Gastrocnemius medialis (tissue), 4 donors: Measurements from ENCODE around the gene TRIM41. TPM values are rescaled to one million over a fixed set of nuclear protein-coding genes. Genes with fewer than 3 reads are reported as not detected.

Source experiments
- ATAC-seq, 2 donors: fragments of 150-250 bp; one replicate each; pipeline ENCODE4 v1.9.1; 2016
- DNase-seq, 2 donors: peaks; one replicate each; pipeline ENCODE4 v3.0.0-alpha.2; 2019
- H3K27ac ChIP-seq, 4 donors: fragments of 200-600 bp; sonication (generic); 1 replicate in 1 of 4; 2 replicates in 3 of 4; pipeline ENCODE4 v1.5.1; 2016 to 2018; ENCODE audit warnings: mild to moderate bottlenecking in 2 of 4, moderate library complexity in 1 of 4
- H3K27me3 ChIP-seq, 3 donors: fragments of 200-600 bp; sonication (generic) in 2 of 3; 1 replicate in 1 of 3; 2 replicates in 2 of 3; pipeline versions ENCODE4 v1.5.1 to v1.6.0; 2016 to 2019; ENCODE audit warnings: mild to moderate bottlenecking in 1 of 3, moderate library complexity in 1 of 3
- H3K36me3 ChIP-seq, 2 donors: fragments of 200-600 bp; sonication (generic) in 1 of 2; one replicate each; pipeline ENCODE4 v1.5.1; 2017 to 2018
- H3K4me1 ChIP-seq, 2 donors: fragments of 200-600 bp; sonication (generic) in 1 of 2; one replicate each; pipeline ENCODE4 v1.5.1; 2016 to 2017; ENCODE audit warnings: mild to moderate bottlenecking in 2 of 2
- H3K4me3 ChIP-seq, 4 donors: fragments of 200-600 bp; sonication (generic) in 3 of 4; 1 replicate in 1 of 4; 2 replicates in 3 of 4; pipeline ENCODE4 v1.5.1; 2016 to 2019; ENCODE audit warnings: mild to moderate bottlenecking in 2 of 4
- H3K9me3 ChIP-seq, 3 donors: fragments of 200-600 bp; sonication (generic) in 2 of 3; 1 replicate in 1 of 3; 2 replicates in 2 of 3; pipeline ENCODE4 v1.5.1; 2016 to 2019
- POLR2A ChIP-seq, 2 donors: fragments of 450-650 bp; IDR thresholded peaks; one replicate each; pipeline ENCODE4 v1.6.1; 2017; ENCODE audit warnings: antibody characterized with exemption in 2 of 2, mild to moderate bottlenecking in 2 of 2, moderate library complexity in 2 of 2
- in situ Hi-C, 4 donors: fragments of 200-750 bp; cut with MboI; loops; one replicate each; pipeline versions ENCODE4 v1.15.0 to v1.8.0; 2017; ENCODE audit warnings: low sequenced_read_pairs in 4 of 4
- intact Hi-C: fragments of 100-400 bp; cut with DNase I; formaldehyde crosslinking; loops from one replicate; pipeline ENCODE4 v1.15.1; 2023; ENCODE audit warnings: low total_unique reads
- total RNA-seq, 4 donors: library from RNA; depleted of rRNA; stranded (reverse); fragments of >200 nt; gene quantifications; one replicate each; pipeline versions ENCODE4 v1.1.0 to v1.2.3, GENCODE V29; 2016
- TF ChIP-seq, protein P1 (sequence below), 5 experiments: fragments of 450-650 bp in 3 of 5; fragments of 200-600 bp in 2 of 5; sonication (generic) in 2 of 5; IDR thresholded peaks in 4 of 5; conservative IDR thresholded peaks in 1 of 5; 1 replicate in 4 of 5; 2 replicates in 1 of 5; pipeline ENCODE4 v1.5.1; 2016 to 2019; ENCODE audit warnings: antibody characterized with exemption in 5 of 5, mild to moderate bottlenecking in 3 of 5, moderate library complexity in 3 of 5

TRIM41 gene
- total RNA-seq, 4 donors from 2014 or later = 15.6 to 23.5 (median 21.6) TPM

DNA sequence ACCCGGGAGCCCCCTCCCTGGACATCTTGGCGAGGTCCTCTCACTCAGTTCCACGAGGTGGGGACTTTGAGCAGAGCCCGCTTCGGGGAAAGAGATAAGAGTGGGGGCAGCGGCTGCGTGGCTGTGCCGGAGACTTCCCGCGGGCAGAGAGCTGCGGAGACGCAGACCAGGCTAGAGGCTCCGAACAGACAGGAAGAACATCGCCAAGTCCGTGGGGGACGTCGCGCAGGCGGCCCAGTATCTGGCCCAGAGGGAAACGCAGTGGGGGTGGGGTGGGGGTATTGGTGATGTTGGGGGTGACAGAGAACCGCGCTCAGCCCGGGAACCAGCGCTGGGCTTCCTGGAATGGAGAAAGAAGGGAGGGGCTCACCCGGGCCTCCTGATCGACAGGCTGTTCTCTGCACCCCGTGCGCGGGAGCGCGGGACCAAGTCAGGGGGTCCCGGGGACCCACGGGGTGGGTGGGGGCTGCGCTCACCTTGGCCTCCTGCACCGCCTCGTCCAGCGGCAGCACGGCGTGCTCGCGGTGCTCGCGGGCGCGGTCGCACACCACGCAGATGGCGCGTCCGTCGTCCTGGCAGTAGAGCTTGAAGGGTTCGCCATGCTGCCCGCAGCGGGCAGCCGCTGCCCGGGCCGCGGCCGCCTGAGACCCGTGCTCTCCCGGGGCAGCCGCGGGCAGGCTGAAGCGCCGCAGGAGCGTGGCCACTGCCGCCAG is 18.8 kb upstream of the TRIM41 start:
- DNase-seq (peak in 1 of 2 donors; percentile 42), ATAC-seq (peak; percentile 15 to 41)
- Histone ChIP-seq H3K4me1 (peaks cover 26 to 28% of the 10 kb centered on the region in 2 donors), H3K27ac (peak overlapping the region; percentile 95 to 99 (median 97)), H3K9me3 (no peaks in the 10 kb centered on the region), H3K4me3 (peak overlapping the region; percentile 69 to 86 (median 80)), H3K27me3 (no peaks in the 10 kb centered on the region), H3K36me3 (no peaks in the 10 kb centered on the region)
- in situ Hi-C loops = no loop called here
- intact Hi-C loops = no loop called here
- TF ChIP-seq, protein P1, sequence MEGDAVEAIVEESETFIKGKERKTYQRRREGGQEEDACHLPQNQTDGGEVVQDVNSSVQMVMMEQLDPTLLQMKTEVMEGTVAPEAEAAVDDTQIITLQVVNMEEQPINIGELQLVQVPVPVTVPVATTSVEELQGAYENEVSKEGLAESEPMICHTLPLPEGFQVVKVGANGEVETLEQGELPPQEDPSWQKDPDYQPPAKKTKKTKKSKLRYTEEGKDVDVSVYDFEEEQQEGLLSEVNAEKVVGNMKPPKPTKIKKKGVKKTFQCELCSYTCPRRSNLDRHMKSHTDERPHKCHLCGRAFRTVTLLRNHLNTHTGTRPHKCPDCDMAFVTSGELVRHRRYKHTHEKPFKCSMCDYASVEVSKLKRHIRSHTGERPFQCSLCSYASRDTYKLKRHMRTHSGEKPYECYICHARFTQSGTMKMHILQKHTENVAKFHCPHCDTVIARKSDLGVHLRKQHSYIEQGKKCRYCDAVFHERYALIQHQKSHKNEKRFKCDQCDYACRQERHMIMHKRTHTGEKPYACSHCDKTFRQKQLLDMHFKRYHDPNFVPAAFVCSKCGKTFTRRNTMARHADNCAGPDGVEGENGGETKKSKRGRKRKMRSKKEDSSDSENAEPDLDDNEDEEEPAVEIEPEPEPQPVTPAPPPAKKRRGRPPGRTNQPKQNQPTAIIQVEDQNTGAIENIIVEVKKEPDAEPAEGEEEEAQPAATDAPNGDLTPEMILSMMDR (IDR thresholded peaks at IDR 0.05 in 4 of 5, conservative IDR thresholded peaks at IDR 0.05 in 1 of 5) = no peak
- no peak for TF ChIP-seq POLR2A (IDR thresholded peaks at IDR 0.05)

DNA sequence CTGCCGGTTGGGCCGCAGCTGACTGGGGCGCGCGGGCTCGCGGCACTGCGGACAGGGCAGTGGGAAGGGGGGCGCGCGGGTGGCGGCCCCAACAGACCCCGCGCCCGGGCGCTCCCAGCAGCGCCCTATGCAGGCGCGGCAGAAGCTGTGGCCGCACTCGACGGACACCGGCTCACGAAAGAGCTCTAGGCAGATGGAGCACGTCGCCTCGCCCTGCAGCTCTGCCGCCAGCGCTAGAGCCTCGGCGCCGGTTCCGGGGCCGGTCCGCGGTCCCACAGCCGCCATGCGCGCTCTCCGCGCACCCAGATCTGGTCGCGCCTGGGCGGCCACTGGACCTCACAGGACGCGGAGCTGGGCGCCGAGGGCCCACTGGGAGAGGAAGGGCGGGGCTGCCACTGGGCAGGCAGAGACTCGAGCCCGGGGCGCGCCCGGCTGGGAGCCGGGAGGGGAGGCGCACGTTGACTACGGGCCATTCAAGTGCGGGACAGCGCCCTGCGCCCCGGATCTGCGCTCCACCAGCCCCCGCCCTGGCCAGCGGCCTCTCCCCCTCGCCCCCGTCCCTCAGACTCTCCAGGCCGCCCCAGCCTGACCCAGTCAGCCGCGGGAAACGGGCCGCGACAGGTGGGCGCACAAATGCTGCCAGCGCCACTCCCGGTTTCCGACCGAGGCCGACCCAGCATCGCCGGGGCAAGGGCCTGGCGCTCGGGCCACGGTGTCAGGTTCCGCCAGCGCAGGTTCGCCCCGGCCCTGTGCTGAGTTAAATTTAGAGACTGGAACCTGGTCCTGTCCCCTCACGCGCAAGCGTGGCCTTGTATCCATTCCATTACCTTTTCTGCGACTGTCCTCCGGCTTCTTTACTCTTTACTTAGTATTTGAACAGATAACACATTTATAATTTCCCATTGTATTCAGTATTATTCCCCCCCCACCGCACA is 18.0 kb upstream of the TRIM41 start, which contains the start of gene TRIM7:
Gene TRIM7 (minus strand): TSS at position 371 of the 935 bp plus-strand sequence. CDS start 86 bp downstream, at position 285.
- peak within 1 kb of the TSS; percentile 95 to 99 (median 97) for H3K27ac ChIP-seq
- peak; percentile 70 to 87 for TF ChIP-seq POLR2A (IDR thresholded peaks at IDR 0.05)
- TF ChIP-seq, protein P1 (IDR thresholded peaks at IDR 0.05 in 4 of 5, conservative IDR thresholded peaks at IDR 0.05 in 1 of 5) = no peak
- ATAC-seq (peak; percentile 55 to 59), DNase-seq (peak; percentile 76 to 88)
- H3K27me3 ChIP-seq = no peaks in the 10 kb centered on the region
- in situ Hi-C loops = no loop called here
- H3K4me3 ChIP-seq = peak within 1 kb of the TSS; percentile 69 to 86 (median 80)
- H3K4me1 ChIP-seq = peaks cover 24 to 26% of the 10 kb centered on the region in 2 donors
- intact Hi-C loops = loop anchor here (1.0 to 5.0 kb wide), 2 partner anchors 14 to 37 kb away; partner anchors contain the start of gene RACK1
- no peaks in the 10 kb centered on the region for H3K9me3 ChIP-seq
- H3K36me3 ChIP-seq = no peaks in the 10 kb centered on the region

DNA sequence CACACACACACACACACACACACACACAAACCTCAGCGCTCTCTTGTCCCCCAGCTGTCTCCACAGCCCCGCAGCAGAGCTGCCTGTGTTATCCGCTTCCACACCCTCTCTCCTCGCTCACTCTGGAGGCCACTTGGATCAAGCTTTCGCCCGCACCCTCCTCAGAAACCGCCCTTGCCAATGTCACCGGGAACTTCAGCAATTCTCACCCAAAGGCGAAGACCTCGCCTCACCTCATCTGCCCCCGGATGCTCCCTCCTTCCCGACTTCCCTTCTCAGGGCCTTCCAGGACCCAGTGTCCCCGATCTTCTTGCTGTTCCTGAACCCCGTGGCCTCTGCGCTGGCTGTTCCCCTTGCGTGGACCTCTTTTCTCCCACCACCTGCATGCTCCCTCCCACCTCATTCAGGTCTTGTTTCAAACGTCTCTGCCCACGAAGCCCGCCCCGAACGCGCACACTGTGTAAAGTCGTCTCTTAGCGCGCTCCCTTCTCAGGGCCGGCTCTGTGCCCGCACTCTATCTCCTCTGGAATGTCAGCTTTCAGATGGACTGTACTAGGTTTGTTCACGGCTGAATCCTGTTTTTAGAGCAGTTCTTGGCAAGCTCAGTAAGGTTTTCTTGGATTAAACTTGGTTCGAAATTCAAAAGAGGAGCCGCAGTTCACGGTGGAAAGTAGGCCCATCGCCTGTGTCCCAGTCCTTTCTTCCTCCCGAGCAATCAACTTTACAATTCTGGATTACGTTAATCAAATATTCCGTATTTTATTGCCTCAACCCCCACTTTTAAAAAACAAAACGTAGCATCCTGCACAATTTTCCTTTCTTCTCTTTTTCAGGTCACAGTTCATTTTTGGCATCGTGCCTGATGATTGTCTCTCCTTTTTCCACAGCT is 17.1 kb upstream of the TRIM41 start:
- intact Hi-C loops (loop anchor here (1.0 to 5.0 kb wide), 4 partner anchors 11 to 36 kb away; partner anchors contain the start of gene RACK1), in situ Hi-C loops (no loop called here)
- H3K36me3 ChIP-seq = no peaks in the 10 kb centered on the region
- no peaks in the 10 kb centered on the region for H3K9me3 ChIP-seq
- peaks cover 23 to 24% of the 10 kb centered on the region in 2 donors for H3K4me1 ChIP-seq
- H3K27ac ChIP-seq = peak overlapping the region; percentile 95 to 99 (median 97)
- ATAC-seq = peak in 1 of 2 donors; percentile 9
- no peak for TF ChIP-seq POLR2A (IDR thresholded peaks at IDR 0.05)
- TF ChIP-seq, protein P1 (IDR thresholded peaks at IDR 0.05 in 4 of 5, conservative IDR thresholded peaks at IDR 0.05 in 1 of 5) = no peak
- H3K27me3 ChIP-seq = no peaks in the 10 kb centered on the region
- peak in 1 of 2 donors; percentile 42 for DNase-seq
- H3K4me3 ChIP-seq = peak overlapping the region; percentile 69 to 86 (median 80)
